GM21526 (cell line): ENCODE results near the gene POU2AF2.
"Not testable (repeated sequence)": the region's sequence is repeated elsewhere in the genome, so short reads cannot be mapped to it uniquely, and the experiment has no call there.

Experiments used
- ATAC-seq: cut with Tn5 transposase; IDR thresholded peaks from one replicate; pipeline ENCODE4 v1.9.1; 2021; ENCODE audit warnings: moderate library complexity; ENCODE audit not compliant: unreplicated experiment, low FRiP score

The POU2AF2 gene

DNA sequence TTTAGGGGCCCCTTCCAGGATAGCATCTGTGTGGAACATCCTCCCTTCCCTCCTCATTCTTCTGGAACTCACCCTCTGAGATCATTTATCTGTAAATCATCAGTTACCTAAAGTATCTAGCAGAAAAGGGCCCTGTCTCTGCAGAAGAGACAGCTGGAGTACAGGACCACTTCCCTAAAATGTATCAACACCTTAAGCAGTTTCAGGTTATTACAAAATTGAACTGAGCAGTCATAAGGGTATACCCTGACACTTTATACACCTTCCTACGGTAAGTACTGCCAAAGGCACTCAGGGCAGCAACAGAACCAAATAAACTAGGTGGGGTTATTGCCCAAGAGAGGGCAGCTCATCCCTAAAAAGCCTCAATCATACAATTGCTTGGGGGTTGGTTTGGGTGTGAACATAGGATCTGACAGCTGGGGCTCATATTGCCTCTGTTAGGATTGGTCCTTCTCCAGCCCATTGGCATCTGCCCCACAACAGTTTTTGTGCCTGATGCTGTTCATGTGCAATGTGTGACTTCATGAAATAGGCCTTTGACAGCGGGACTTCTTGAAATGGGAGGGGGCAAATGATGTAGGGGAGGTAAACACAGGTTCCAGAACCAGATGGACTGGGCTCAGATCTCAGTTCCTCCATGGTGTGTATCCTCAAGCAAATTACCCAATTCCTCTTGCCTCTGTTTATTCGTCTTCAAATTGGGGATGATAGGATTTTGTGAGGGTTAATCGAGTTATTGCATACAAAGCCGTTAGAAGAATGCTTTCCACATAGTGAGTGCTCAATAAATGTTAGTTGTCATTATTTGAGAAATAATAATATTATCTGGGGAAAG is 55.7 kb downstream of the POU2AF2 start:
- ATAC-seq = no peak

DNA sequence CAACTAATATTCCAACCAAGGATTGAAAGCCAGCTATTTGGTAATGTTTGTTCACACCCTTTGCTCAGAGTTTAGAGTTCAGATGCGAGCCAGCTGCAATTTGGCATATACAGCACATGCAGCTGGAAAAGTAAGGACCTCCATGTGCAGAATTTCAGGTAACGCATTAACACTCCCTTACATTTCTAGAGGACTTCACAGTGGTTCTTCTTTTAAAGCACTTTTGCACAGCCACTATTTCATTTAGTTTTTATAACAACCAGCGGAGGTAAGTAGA is 56.3 kb downstream of the POU2AF2 start:
- ATAC-seq = no peak

GRCh38 chr11:111302298-111302697 is 56.8 kb downstream of the POU2AF2 start:
- no peak for ATAC-seq

GRCh38 chr11:111303461-111303860 is 57.9 kb downstream of the POU2AF2 start:
- no peak for ATAC-seq

GRCh38 chr11:111305162-111305802 is 59.8 kb downstream of the POU2AF2 start:
- no peak for ATAC-seq

DNA sequence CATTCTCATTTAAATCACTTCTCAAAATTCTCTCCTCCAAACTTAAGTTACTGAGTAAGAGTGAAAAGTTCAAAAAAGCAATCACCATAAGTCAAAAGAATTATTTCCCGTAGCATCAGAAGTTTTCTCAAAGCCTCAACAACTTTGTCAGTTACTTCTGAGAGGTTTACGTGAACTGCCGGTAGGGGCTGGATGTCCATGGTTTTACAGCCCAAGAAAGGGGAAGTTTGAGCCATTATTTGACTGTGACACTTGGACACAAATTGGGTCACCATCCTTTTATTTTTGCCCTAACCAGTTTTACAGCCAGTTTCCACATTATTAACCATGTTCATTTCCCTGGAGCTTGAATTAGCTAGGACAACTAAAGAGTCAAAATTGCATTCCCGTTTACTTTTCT is 60.4 kb downstream of the POU2AF2 start:
- ATAC-seq = no peak

GRCh38 chr11:111306321-111306720 is 60.8 kb downstream of the POU2AF2 start:
- no peak for ATAC-seq

DNA sequence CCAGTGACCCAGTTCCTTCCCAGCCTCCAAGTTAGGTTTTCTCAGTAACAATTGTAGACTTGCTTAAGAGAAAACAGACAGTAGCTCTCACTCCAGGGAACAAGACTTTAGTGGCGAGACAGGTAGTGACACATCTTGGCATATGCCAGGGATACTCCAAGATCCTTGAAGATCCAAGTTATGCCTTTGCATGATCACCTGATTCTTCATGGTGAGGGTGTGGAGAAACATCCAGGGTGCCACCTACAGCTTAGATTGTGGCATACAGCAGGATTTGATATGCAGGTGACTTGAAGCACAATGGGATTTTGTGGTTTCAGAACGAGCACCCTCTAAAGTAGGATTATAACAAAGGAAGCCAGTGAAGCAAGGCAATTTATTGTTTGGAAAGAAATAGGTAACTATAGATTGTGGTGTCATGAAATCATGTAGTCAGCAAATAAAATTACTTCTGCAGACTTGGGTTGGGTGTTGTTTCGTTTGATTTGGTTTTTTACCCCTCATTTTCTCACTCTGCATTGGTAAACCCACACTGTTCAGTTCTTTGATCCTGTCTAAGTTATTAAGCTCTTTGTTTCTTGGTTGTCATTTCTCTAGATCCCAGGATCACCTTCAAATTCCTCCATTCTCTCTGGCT is 62.1 kb downstream of the POU2AF2 start:
- ATAC-seq = no peak

GRCh38 chr11:111308140-111308539 is 62.6 kb downstream of the POU2AF2 start:
- ATAC-seq = no peak

DNA sequence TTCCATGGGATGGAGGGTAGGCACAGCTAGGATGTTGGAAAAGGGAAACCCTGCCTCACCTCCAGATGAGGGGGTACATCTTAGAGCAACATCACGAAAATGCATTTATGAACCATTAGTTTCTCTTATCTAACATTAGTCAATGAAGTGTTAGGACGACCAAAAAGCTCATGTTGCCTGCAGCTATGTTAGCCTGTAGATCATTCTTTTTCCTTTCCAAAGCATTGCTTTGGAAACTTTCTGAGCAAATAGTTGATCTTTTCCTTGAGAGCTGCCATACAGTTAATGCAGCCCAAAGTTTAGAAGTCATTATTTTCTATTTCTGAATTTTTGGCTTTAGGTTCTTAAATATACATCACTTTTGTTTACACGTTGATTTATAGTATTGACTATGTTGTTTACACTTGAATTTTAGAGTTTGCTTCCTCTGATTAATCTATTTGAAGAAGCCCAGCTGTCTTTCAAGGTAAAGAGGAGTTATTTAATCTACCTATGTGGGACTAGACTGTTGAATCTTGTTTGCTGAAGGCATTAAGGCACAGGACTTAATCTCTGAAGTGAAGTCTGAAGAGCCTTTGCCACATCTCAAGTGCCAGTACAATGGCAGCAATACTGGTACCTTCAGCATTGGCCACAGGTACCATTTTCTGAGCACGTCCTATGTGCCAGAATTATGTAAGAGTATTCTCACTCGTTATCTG is 63.8 kb downstream of the POU2AF2 start:
- no peak for ATAC-seq

DNA sequence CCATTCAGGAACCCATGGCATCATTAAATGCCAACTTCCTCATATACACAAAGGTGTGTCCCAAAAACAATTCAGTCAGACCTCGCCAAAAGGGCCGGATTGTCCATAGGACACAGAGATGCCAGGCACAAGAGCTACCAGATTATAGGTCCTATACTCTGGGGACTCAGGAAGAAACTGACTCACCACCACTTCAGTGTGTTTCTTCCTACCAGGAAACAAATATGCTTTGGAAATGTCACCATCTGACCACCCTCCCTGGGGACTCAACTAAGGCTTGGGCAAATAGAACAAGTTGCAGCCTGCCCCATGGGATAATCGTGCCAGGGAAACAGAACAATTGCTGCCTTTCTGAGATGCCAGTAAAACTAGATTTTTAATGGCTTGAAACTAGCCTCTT is 64.6 kb downstream of the POU2AF2 start:
- ATAC-seq = no peak

- ATAC-seq = no peak
Observed at GRCh38 chr11:111310723-111311122, 65.2 kb downstream of the POU2AF2 start.

DNA sequence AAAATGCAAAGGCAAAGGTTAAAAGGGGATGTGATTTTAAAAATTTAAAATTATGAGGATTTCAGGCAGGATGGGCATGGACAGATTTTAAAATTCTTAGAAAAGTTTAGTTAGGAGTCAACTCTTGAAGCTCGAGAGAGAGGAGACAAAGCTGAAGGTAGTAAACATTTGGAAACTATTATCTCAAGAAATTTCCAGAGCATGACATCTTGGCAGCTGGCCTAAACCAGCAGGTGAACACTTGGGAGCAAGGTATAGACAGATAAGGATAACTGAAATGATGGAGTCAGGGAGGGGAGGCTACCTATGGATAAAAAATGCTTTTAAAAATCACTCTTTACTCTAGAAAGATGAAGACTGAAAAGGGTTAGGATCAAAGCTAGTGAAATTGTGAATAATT is 66.6 kb downstream of the POU2AF2 start:
- ATAC-seq = no peak

DNA sequence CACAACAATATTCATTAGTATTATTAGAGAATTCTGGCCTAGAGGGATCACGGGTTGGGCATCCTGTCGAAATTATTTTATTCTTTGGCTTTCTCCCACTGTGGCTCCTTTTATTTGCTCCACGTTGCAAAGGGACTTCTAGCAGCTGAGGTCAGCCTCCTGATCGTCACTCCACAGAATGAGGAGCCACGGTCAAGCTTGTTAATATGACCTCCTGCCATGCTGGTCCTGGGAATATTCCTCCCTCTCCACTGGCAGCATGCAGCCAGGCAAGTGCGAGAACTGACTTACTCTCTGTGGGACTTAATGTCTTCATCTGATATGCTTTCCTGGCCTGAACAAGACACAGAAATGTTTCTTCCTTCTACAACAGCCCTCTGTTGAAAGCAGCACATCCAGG is 73.8 kb downstream of the POU2AF2 start:
- no peak for ATAC-seq

- not testable (repeated sequence) for ATAC-seq
Observed at GRCh38 chr11:111320199-111320598, 74.7 kb downstream of the POU2AF2 start.

GRCh38 chr11:111320728-111321568 is 75.4 kb downstream of the POU2AF2 start:
- ATAC-seq = no peak

GRCh38 chr11:111322534-111322933 is 77.0 kb downstream of the POU2AF2 start:
- ATAC-seq = no peak

- no peak for ATAC-seq
Observed at GRCh38 chr11:111324277-111324720, 78.8 kb downstream of the POU2AF2 start.

- no peak for ATAC-seq
Observed at GRCh38 chr11:111325259-111325658, 79.7 kb downstream of the POU2AF2 start.

DNA sequence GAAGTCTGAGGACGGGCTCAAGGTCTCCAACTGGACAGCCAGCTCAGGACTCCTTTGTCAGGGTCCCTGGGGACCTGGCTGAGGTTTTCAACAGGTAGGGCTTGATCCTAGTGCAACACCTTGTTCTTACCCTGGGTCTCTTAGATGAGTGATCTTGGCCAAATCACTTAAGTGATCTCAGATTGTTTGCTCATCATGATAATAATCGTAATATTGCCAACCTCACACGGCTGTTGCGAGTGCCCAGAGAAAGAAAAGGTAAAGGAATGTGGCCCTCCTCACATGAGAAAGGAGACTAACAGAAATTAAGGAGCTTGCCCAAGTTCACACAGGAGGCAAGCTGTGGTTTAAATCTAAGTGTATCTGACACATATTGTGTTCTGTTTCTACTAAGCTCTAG is 81.3 kb downstream of the POU2AF2 start:
- ATAC-seq = no peak
